Measurements from ENCODE around the gene STOM.

Gene STOM

GRCh38 chr9:121298016-121298538 is 72.0 kb downstream of the STOM start:
- DNase-seq (ENCODE audit: low read depth): no peak
- TF ChIP-seq CTCF (IDR thresholded peaks at IDR 0.05; ENCODE audit: insufficient read depth, low read depth, low read length, missing control alignments): no peak
- no peak overlapping the region for H3K4me3 ChIP-seq (ENCODE audit: low read depth, low read length)

GRCh38 chr9:121297389-121297788 is 72.7 kb downstream of the STOM start:
- no peak for TF ChIP-seq CTCF (IDR thresholded peaks at IDR 0.05; ENCODE audit: insufficient read depth, low read depth, low read length, missing control alignments)
- H3K4me3 ChIP-seq (ENCODE audit: low read depth, low read length): no peak overlapping the region
- no peak for DNase-seq (ENCODE audit: low read depth)

- no peak overlapping the region for H3K4me3 ChIP-seq (ENCODE audit: low read depth, low read length)
- TF ChIP-seq CTCF (IDR thresholded peaks at IDR 0.05; ENCODE audit: insufficient read depth, low read depth, low read length, missing control alignments): no peak
- DNase-seq (ENCODE audit: low read depth): peak; percentile 26
These were observed 73.6 kb downstream of the STOM start for GRCh38 chr9:121296213-121297127.

- DNase-seq (ENCODE audit: low read depth): no peak
- TF ChIP-seq CTCF (IDR thresholded peaks at IDR 0.05; ENCODE audit: insufficient read depth, low read depth, low read length, missing control alignments): no peak
- no peak overlapping the region for H3K4me3 ChIP-seq (ENCODE audit: low read depth, low read length)
These were observed 74.3 kb downstream of the STOM start for GRCh38 chr9:121295662-121296191.

GRCh38 chr9:121294866-121295661 is 75.0 kb downstream of the STOM start:
- no peak for DNase-seq (ENCODE audit: low read depth)
- H3K4me3 ChIP-seq (ENCODE audit: low read depth, low read length): no peak overlapping the region
- TF ChIP-seq CTCF (IDR thresholded peaks at IDR 0.05; ENCODE audit: insufficient read depth, low read depth, low read length, missing control alignments): no peak

GRCh38 chr9:121294151-121294743 is 75.8 kb downstream of the STOM start:
- no peak overlapping the region for H3K4me3 ChIP-seq (ENCODE audit: low read depth, low read length)
- no peak for DNase-seq (ENCODE audit: low read depth)
- TF ChIP-seq CTCF (IDR thresholded peaks at IDR 0.05; ENCODE audit: insufficient read depth, low read depth, low read length, missing control alignments): no peak
